HG02623 (cell line): ENCODE measurements around the gene KCNG3.
A peak's percentile ranks its signal among the peaks of the same experiment; 100 is the strongest.

ENCODE experiments used
- ATAC-seq: cut with Tn5 transposase; IDR thresholded peaks from one replicate; pipeline ENCODE4 v1.9.1; 2021; ENCODE audit warnings: moderate library complexity; ENCODE audit not compliant: unreplicated experiment

KCNG3 gene, protein sequence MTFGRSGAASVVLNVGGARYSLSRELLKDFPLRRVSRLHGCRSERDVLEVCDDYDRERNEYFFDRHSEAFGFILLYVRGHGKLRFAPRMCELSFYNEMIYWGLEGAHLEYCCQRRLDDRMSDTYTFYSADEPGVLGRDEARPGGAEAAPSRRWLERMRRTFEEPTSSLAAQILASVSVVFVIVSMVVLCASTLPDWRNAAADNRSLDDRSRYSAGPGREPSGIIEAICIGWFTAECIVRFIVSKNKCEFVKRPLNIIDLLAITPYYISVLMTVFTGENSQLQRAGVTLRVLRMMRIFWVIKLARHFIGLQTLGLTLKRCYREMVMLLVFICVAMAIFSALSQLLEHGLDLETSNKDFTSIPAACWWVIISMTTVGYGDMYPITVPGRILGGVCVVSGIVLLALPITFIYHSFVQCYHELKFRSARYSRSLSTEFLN

DNA sequence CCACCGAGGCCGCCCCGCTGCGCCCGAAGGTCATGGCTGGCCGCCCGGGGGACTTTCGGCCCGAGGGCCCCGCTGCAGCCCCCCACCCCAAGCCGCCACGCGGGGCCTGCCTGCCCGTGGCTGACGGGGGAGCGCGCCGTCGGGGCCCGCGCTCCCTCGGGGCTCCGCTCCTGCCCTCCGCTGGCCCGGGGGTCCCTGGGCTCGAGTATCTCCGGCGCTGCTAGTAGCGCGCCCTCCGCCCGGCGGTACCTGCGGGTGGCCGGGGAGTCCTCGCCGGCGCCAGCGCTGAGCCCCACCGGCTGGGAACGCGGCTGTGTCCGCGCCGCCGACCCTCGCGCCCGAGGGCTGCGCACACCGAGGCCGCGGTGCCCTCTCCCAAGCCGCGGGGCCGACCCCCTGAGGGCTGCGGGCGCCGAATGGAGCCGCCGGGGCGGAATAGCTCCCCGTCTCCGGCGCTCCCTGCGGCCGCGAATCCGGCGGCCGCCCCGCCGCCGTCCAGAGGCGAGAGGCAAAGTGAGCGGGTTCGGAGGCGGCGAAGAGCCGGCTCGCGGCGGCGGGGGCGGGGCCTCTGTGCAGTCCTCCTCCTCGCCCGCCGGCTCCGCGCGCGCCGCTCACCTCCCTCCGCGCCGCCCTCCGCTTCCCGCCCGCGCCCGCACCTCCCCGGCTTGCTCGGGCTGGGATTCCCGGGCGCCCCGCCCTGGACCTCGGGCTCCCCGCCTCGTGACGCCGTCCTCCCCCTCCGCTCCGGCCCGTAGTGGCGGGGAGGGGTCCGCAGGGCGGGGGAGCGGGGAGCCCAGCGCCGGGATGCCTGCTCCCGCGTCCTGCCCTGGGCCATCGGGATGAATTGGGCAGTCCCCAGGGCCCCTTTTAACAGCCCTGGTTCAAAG lies at the start of gene KCNG3:
KCNG3 (minus strand) TSS at position 515 of the 887 bp plus-strand sequence; CDS start at position 34, 481 bp downstream.
- ATAC-seq = no peak

DNA sequence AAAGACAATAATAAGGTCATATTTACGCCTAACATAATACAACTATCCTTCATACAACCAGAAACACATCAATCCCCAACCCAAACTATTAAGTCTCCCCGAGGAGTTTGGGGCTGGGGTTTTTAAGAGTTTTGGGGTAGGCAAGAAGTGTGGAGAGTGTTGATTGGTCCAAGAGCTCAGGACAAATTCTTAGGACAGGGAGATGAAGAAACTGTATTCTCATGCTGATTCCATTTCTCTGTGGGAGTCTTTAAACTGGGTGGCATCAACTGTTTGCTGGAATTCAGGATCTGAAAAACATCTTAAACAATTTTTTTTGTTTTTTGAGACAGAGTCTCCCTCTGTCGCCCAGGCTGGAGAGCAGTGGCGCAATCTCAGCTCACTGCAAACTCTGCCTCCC lies 49.1 kb upstream of the KCNG3 start:
- no peak for ATAC-seq

GRCh38 chr2:42537493-42537892 lies 43.7 kb upstream of the KCNG3 start:
- no peak for ATAC-seq

DNA sequence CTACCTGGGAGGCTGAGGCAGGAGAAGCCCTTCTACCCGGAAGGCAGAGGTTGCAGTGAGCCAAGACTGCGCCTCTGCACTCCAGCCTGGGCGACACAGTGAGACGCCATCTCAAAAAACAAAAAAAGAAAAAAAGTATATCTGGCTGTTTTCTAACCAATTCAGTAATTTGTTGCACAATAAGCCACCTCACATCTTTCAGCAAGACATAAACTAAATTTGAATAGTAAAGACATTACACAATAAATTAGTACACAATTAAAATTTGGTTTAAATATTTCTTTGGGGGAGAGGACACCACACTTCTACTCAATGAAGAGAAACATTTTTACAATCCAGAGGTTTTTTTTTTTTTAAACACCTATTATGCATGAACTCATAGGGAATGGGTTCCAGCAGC lies 38.6 kb upstream of the KCNG3 start:
- no peak for ATAC-seq

GRCh38 chr2:42523341-42523740 lies 29.6 kb upstream of the KCNG3 start:
- no peak for ATAC-seq

DNA sequence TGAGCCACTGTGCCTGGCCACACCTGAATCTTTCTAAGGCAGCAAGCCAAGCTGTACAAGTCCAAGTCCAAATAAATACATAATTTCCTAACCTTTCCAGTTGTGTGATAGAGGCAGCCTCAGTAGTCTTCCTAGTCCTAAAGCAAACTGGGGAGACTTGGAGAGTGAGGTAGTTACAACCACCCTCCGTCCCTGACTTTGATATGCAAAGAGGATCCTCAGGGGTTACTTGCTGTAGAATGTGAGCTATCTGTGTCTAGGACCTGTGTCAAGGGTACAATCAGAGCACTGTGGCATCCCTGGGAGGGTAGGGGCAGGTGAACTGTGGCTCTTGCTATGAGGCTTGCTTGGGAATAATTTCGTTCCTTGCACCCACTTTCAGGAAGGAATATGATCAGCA lies 28.3 kb upstream of the KCNG3 start:
- ATAC-seq = no peak

DNA sequence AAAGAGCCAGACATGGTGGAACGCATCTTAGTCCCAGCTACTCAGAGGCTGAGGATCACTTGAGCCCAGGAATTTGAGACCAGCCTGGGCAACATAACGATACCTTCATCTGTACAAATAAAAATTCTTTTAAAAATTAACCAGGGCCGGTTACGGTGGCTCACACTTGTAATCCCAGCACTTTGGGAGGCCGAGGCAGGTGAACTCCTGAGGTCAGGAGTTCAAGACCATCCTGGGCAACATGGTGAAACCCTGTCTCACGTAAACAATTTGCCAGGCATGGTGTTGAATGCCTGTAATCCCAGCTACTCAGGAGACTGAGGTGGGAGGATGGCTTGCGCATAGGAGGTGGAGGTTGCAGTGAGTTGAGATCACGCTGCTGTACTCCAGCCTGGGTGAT lies 25.8 kb upstream of the KCNG3 start:
- no peak for ATAC-seq

- no peak for ATAC-seq
Measured at GRCh38 chr2:42516418-42516901, 22.7 kb upstream of the KCNG3 start.

DNA sequence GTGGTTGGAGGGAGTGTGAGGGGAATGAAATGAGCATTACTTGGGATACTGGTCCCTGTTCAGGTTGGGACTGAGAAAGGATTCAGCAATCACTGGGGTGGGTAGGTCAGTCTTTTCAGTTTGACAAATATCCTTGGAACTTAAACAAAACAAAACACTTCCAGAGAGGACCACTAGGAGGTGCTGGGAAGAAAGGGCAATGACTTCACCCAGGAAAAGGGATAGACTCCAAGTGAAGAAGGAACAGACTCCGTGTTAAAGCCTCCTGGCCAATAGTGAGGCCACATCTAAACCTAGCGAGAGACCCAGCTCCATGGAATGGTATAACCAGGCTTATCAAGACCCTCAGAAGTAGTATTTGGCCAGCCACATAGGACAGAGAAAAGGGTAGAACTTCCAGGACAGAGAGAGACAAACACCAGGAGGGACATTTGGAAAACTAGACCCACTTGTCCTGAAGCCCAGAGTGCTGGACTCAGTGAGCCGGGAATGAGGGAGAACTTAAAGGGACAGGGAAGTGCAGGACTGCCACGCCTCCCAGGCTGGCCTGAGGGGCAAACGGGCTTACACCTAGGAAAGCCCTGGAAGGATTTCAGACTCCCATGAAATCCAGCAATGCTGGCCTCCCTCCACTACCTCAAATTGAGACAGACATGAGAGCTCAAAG lies 19.6 kb upstream of the KCNG3 start:
- no peak for ATAC-seq

DNA sequence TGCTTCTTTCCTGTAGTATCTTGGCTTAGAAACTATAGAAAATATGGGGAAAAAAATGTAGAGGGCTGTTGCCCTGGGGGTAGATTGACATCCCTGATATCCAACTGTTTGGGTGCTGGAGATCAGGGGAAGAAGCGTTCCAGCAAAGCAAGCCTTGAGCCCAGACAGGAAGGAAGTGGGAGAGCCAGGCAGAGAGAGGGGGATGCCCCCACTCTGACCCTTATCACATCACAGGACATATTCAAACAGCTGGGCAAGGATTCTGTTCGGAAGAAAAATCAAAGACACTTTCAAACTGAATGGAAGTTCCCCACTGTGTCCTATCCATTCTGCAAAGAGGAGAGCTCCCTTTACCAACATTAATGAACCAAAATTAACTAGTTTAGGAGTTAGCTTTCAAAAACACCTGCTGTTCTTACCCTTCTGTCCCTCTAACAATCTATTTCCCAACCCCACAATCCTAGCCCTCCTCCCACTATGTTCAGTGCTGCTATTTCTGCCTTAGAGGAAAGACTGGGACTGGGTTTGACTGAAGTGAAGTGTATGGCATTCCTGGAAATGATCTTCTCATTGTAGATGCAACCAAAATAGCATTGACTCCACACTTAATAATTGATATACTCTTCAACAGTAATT lies 16.9 kb upstream of the KCNG3 start:
- no peak for ATAC-seq

DNA sequence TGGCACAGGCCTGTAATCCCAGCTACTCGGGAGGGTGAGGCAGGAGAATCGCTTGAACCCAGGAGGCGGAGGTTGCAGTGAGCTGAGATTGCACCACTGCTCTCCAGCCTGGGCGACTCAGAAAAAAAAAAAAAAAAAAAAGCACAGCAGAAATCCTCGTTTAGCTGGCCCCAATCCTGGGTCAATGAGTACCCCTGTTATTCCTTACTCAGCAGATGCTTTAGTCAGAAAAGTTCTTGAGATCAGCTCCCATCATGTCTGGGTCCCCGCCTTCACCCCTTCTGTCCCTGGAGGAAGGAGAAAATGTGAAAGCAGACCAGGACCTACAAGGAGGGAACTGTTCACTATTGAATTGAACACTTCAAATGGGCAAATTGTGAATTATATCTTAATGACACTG lies 16.4 kb upstream of the KCNG3 start:
- ATAC-seq = no peak

DNA sequence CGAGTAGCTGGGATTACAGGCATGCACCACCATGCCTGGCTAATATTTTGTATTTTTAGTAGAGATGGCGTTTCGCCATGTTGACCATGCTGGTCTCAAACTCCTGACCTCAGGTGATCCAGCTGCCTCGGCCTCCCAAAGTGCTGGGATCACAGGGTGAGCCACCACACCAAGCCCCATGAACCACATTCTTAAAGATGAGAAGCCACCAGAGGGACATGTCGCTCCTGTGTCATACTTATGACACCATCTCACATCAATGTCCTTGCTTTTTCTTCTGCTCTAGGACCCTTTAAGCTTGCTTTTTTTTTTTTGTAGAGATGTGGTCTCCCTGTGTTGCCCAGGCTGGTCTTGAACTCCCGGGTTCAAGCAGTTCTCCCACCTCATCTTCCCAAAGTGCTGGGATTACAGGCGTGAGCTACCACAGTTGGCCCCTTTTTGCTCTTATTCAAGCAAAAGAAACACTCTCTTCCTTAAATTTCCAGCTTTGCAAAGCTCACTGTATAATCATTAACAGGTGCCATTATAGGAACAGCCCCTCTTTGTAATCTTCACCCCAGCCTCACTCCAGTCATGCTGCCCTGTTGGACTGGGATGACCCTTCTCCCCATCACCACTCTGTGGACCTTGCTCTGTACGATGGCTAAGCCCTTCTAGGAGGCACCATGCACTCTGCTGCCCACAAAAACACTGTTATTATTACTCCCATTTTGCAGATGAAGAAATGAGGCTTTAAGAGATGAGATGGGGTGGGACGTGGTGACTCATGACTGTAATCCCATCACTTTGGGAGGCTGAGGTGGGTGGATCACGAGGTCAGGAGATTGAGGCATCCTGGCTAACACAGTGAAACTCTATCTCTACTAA lies 10.8 kb upstream of the KCNG3 start:
- ATAC-seq = no peak

- ATAC-seq = no peak
Measured at GRCh38 chr2:42503291-42503690, 9.5 kb upstream of the KCNG3 start.

GRCh38 chr2:42498497-42498896 lies 4.7 kb upstream of the KCNG3 start:
- no peak for ATAC-seq

DNA sequence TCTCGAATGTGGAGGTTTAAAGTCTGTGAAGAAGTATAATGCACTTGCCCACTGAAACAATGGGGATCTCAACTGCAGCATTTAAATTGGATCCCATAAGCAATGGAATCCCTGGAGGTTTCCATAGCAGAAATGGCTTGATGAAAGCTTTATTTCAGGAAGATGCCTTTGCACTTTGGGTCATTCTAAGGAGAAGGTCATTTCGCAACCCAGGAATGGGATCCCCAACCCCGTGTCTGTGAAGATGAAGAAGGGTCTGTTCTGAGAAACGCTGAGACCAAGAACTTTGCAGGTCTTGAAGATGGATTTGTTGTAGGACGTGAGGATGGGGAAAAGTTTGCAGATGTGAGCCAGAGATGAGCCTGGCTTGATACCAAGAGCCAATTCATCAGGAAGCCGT lies 1.8 kb upstream of the KCNG3 start:
- ATAC-seq = no peak

DNA sequence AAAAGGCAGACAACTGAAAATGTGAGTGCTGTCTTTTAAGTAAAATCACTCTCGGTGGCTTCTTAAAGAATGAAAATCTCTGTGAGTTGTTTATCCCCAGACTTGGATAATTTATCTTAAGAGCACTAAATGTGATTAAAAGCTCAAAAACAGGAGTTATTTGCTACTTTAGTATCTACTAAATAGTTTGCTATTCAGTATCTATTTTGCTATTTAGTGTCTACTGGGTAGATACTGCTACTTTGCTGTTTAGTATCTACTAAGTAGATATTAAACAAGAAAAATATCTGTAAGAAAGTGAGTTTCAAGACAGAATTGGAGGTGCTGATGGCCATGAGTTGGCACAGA lies 1.4 kb upstream of the KCNG3 start:
- ATAC-seq = no peak

DNA sequence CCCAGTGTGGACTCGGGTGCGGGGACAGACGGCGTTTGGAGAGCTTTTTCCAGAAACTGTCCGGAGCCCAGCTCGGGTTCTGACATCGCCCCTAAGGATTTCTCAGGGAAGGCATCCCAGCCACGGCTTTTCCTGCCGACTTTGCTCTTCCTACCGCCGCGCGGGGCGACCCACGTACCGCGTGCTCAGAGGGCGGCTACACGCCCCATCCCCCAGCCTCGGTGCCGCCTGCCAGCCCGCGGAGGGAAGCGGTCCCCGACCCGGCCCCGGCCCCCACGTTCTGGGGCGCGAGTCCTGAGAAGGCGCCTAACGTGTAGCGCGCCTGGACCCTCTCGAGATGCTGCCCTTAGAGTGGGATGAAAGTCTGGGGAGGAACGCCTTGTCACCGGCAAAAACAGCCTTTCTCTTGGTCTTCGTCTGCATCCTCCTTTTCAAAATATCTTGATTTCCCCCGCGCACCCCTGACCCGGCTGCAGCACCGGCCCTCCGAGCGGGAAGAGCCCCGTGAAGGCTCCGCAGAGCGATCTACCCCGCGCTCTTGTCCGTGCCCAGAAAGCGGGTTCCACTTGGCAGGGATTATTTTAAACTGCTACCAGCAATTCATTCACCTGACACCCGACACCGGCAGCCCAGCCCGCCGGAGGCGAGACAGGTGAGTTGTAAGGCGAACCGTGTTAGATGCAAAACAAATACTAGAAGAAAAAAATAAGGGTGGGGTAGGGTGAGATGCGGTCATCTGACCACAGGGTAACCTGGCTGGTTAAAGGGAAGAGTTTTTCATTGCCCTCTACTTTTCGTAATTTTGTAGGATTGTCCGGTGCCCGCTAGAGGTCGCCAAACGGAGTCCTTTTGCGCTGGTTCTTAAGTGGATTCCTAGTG lies 812 bp upstream of the KCNG3 start:
- ATAC-seq = peak; percentile 67

DNA sequence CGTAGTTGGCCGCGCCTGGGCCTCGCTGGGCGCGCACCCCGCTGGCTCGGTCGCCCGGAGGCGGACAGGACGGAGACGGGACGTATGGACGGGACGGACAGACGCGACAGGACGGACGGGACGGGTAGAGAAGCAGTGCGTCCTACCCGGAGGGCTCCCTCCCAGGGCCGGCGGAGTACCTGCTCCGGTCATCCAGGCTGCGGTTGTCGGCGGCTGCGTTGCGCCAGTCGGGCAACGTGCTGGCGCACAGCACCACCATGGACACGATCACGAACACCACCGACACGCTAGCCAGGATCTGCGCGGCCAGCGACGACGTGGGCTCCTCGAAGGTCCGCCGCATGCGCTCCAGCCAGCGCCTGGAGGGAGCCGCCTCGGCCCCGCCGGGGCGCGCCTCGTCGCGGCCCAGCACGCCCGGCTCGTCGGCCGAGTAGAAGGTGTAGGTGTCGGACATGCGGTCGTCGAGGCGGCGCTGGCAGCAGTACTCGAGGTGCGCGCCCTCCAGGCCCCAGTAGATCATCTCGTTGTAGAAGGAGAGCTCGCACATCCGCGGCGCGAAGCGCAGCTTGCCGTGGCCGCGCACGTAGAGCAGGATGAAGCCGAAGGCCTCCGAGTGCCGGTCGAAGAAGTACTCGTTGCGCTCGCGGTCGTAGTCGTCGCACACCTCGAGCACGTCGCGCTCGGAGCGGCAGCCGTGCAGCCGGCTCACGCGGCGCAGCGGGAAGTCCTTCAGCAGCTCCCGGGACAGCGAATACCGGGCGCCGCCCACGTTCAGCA lies 903 bp downstream of the KCNG3 start:
- no peak for ATAC-seq
